ENCODE data around the gene INPP5F.

The INPP5F gene

GRCh38 chr10:119728172-119728800 lies 2.4 kb downstream of the INPP5F start:
- Histone ChIP-seq H3K27ac (no peak overlapping the region), H4K20me1 (ENCODE audit: insufficient read depth) (no peaks in the 10 kb centered on the region), H3K27me3 (ENCODE audit: insufficient read depth, low read depth) (no peaks in the 10 kb centered on the region), H2AFZ (ENCODE audit: low read depth) (no peak overlapping the region), H3K4me3 (IDR thresholded peaks at IDR 0.05; ENCODE audit: insufficient read depth, low read depth, low read length) (no peak overlapping the region), H3K36me3 (ENCODE audit: insufficient read depth) (no peaks in the 10 kb centered on the region), H3K4me1 (ENCODE audit: low read depth, poor library complexity, severe bottlenecking) (peaks cover 46% of the 10 kb centered on the region), H3K79me2 (ENCODE audit: insufficient read depth, low read depth) (peaks cover 29% of the 10 kb centered on the region; the same call in 1 of the 2 replicates), H3K9ac (no peak overlapping the region), H3K4me2 (peak overlapping the region; percentile 94; the same call in 1 of the 2 replicates)
- TF ChIP-seq CTCF (conservative IDR thresholded peaks at IDR 0.05; ENCODE audit: low read depth, low read length): no peak

DNA sequence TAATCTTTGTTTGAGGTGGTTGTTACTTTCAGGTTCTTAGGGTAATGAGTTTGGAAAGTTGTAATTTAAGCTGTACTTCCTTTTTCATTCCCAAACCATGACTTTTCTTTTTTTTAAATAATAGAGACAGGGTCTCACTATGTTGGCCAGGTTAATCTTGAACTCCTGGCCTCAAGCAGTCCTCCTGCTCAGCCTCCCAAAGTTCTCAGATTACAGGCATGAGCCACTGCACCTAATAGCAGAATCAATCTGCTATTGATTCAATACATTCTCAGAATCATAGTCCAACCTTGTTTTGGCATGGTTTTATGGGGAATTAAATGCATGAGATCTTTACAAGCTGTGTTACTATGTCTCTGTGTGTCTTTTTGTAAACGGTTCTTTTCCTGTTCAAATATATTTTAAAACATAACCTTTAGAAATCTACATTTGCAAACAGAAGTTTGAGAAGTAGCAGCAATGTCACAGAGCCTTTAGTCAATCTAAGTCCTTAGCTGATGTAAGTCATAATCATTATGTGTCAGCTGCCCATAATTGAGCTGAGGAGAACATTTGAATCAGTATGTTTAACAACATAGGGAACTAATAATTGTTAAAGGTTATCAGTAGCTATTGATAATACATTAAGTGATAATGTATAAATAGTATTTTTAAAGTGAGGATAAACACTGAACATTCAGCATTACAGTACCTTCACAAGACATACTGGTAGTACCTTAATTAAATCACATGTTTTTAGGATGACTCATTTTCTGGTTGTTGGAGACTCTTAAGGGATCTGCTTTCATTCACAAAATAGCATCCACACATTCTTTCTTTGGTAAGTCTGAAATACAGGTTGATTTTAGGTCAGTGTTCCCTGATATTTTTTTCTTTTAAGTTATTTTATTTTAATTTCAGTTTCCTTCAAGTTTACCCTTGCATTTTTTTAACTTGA lies 8.8 kb downstream of the INPP5F start:
- H4K20me1 ChIP-seq (ENCODE audit: insufficient read depth): no peaks in the 10 kb centered on the region
- no peaks in the 10 kb centered on the region for H3K36me3 ChIP-seq (ENCODE audit: insufficient read depth)
- H3K27ac ChIP-seq: no peak overlapping the region
- peaks cover 47% of the 10 kb centered on the region for H3K4me1 ChIP-seq (ENCODE audit: low read depth, poor library complexity, severe bottlenecking)
- peak overlapping the region; percentile 10; the same call in 1 of the 2 replicates for H3K4me2 ChIP-seq
- H3K4me3 ChIP-seq (IDR thresholded peaks at IDR 0.05; ENCODE audit: insufficient read depth, low read depth, low read length): no peak overlapping the region
- TF ChIP-seq CTCF (conservative IDR thresholded peaks at IDR 0.05; ENCODE audit: low read depth, low read length): no peak
- peaks cover 15% of the 10 kb centered on the region; the same call in 1 of the 2 replicates for H3K79me2 ChIP-seq (ENCODE audit: insufficient read depth, low read depth)
- H3K9ac ChIP-seq: no peak overlapping the region
- no peaks in the 10 kb centered on the region for H3K27me3 ChIP-seq (ENCODE audit: insufficient read depth, low read depth)
- no peak overlapping the region for H2AFZ ChIP-seq (ENCODE audit: low read depth)

- Histone ChIP-seq H4K20me1 (ENCODE audit: insufficient read depth) (no peaks in the 10 kb centered on the region), H3K79me2 (ENCODE audit: insufficient read depth, low read depth) (peaks cover 9% of the 10 kb centered on the region; the same call in 1 of the 2 replicates), H2AFZ (ENCODE audit: low read depth) (no peak overlapping the region), H3K9ac (no peak overlapping the region), H3K4me1 (ENCODE audit: low read depth, poor library complexity, severe bottlenecking) (peaks cover 45% of the 10 kb centered on the region), H3K27ac (no peak overlapping the region), H3K4me2 (peak overlapping the region; percentile 10; the same call in 1 of the 2 replicates), H3K4me3 (IDR thresholded peaks at IDR 0.05; ENCODE audit: insufficient read depth, low read depth, low read length) (no peak overlapping the region), H3K36me3 (ENCODE audit: insufficient read depth) (no peaks in the 10 kb centered on the region), H3K27me3 (ENCODE audit: insufficient read depth, low read depth) (no peaks in the 10 kb centered on the region)
- TF ChIP-seq CTCF (conservative IDR thresholded peaks at IDR 0.05; ENCODE audit: low read depth, low read length): no peak
These were observed 9.6 kb downstream of the INPP5F start for GRCh38 chr10:119735451-119735850.

GRCh38 chr10:119736220-119736619 lies 10.4 kb downstream of the INPP5F start:
- TF ChIP-seq CTCF (conservative IDR thresholded peaks at IDR 0.05; ENCODE audit: low read depth, low read length): no peak
- Histone ChIP-seq H3K4me1 (ENCODE audit: low read depth, poor library complexity, severe bottlenecking) (peaks cover 45% of the 10 kb centered on the region), H3K36me3 (ENCODE audit: insufficient read depth) (no peaks in the 10 kb centered on the region), H3K79me2 (ENCODE audit: insufficient read depth, low read depth) (peaks cover 8% of the 10 kb centered on the region; the same call in 1 of the 2 replicates), H3K4me3 (IDR thresholded peaks at IDR 0.05; ENCODE audit: insufficient read depth, low read depth, low read length) (no peak overlapping the region), H3K9ac (no peak overlapping the region), H3K27me3 (ENCODE audit: insufficient read depth, low read depth) (no peaks in the 10 kb centered on the region), H3K27ac (no peak overlapping the region), H3K4me2 (no peak overlapping the region), H2AFZ (ENCODE audit: low read depth) (no peak overlapping the region), H4K20me1 (ENCODE audit: insufficient read depth) (no peaks in the 10 kb centered on the region)

Measured in KMS-11 (cell line).